Measurements from ENCODE around the gene PGAM5. TPM values are rescaled to one million over a fixed set of nuclear protein-coding genes. Genes with fewer than 3 reads are reported as not detected.

Gene PGAM5
- polyA plus RNA-seq, 1 of the 3 experiments (the other 2 are of a cell fraction) = 22.5 TPM

DNA sequence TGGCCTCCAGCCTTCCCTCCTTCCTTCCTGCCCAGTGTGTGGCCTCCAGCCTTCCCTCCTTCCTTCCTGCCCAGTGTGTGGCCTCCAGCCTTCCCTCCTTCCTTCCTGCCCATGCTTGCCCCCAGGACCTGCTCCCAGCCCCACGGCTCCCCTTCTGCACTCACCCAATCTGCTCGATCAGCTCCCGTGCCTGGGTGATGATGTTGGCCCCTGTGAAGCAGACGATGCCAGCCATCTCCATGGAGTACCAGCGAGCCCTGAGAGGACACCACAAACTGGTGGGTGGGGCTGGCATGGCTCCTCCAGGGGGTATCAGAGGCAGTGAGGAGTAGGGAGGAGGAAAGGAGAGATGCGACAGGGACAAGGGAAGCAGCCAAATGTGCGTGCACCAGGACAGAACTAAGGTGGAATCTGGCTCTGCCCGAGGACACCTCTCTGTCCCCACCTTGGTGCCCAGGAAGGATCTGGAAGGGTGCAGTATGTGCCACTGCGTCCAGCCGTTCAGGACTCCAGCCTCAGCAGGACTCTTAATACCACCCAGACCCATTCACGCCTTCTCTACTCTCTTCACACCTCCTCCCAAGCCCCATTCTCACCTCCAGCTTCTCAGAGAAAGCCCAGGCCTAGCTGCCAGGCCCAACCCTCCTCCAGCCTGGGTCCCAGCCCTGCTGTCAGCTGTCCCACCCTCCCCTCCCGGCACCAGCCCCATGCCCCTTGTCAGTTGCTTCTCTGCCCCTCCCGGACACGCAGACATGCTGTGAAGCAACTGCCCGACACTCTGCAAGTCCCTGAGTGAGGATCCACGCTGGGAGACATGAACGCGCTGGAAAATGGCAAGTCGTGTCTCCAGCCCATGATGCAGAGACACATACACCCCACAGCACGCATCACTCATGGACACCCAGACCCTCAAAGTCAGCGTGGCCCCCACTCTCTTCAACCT lies 46.2 kb upstream of the PGAM5 start:
- TF ChIP-seq REST (IDR thresholded peaks at IDR 0.05; ENCODE audit: low read depth, low read length) = no peak
- no peak for TF ChIP-seq RCOR1 (IDR thresholded peaks at IDR 0.05; ENCODE audit: low read length)
- no peak for TF ChIP-seq MXI1 (IDR thresholded peaks at IDR 0.05; ENCODE audit: low read depth, low read length)
- no peak for TF ChIP-seq EZH2phosphoT487 (IDR thresholded peaks at IDR 0.05; ENCODE audit: borderline replicate concordance, low read depth)
- TF ChIP-seq, protein P1, sequence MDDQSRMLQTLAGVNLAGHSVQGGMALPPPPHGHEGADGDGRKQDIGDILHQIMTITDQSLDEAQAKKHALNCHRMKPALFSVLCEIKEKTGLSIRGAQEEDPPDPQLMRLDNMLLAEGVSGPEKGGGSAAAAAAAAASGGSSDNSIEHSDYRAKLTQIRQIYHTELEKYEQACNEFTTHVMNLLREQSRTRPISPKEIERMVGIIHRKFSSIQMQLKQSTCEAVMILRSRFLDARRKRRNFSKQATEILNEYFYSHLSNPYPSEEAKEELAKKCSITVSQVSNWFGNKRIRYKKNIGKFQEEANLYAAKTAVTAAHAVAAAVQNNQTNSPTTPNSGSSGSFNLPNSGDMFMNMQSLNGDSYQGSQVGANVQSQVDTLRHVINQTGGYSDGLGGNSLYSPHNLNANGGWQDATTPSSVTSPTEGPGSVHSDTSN (IDR thresholded peaks at IDR 0.05) = no peak
- TF ChIP-seq FOXM1 (IDR thresholded peaks at IDR 0.05; ENCODE audit: low read depth) = no peak
- no peak for TF ChIP-seq CHD2 (IDR thresholded peaks at IDR 0.05; ENCODE audit: low read length, partially characterized antibody)
- no peak for TF ChIP-seq RXRA (IDR thresholded peaks at IDR 0.05; ENCODE audit: borderline replicate concordance, low read depth)
- TF ChIP-seq ELF1 (IDR thresholded peaks at IDR 0.05) = no peak
- no peak for TF ChIP-seq ZBTB33 (IDR thresholded peaks at IDR 0.05; ENCODE audit: borderline replicate concordance, low read depth)
- TF ChIP-seq USF2 (IDR thresholded peaks at IDR 0.05; ENCODE audit: borderline replicate concordance, low read depth, low read length) = no peak
- POLR2A ChIA-PET = no interaction called here
- Histone ChIP-seq H3K79me2 (ENCODE audit: insufficient read depth) (no peaks in the 10 kb centered on the region), H2AFZ (ENCODE audit: low read depth) (no peak overlapping the region), H3K27ac (ENCODE audit: low read depth in 2 of 2, low read length in 1 of 2) (no peak overlapping the region), H3K27me3 (ENCODE audit: insufficient read depth) (no peaks in the 10 kb centered on the region), H3K36me3 (replicated peaks in 1 of 2; ENCODE audit: control insufficient read depth in 1 of 2, insufficient read depth in 2 of 2, low read length in 1 of 2) (peaks cover 13 to 63% of the 10 kb centered on the region in 2 experiments), H3K9me3 (no peaks in the 10 kb centered on the region), H4K20me1 (ENCODE audit: insufficient read depth) (no peaks in the 10 kb centered on the region), H3F3A (replicated peaks; ENCODE audit: insufficient read depth) (no peaks in the 10 kb centered on the region), H3K9me2 (no peaks in the 10 kb centered on the region), H3K4me1 (ENCODE audit: control insufficient read depth in 1 of 2, insufficient read depth in 2 of 2, low read depth in 1 of 2, low read length in 1 of 2) (no peaks in the 10 kb centered on the region), H3K9ac (no peak overlapping the region), H3K4me3 (ENCODE audit: low read depth in 2 of 2, low read length in 1 of 2) (no peak overlapping the region), H3K4me2 (no peak overlapping the region)
- WGBS (ENCODE audit: low lambda C conversion rate) = 94% methylated on average over 21 of the region's 21 CpGs
- CTCF ChIA-PET = interaction anchor here (0.7 kb wide), 1 partner anchor 165 kb away, joined by 3 read pairs; no protein-coding TSS in a partner anchor
- no peak for DNase-seq
